Middle frontal gyrus (tissue), 1 donor: ENCODE measurements around the gene SIX1.

Experiments used
- DNase-seq: peaks from one replicate; pipeline ENCODE4 v3.0.0-alpha.2; 2015; ENCODE audit warnings: low spot score; ENCODE audit errors: extremely low spot score

The SIX1 gene

GRCh38 chr14:60643141-60643462, 6.2 kb downstream of the SIX1 start:
- DNase-seq = no peak

DNA sequence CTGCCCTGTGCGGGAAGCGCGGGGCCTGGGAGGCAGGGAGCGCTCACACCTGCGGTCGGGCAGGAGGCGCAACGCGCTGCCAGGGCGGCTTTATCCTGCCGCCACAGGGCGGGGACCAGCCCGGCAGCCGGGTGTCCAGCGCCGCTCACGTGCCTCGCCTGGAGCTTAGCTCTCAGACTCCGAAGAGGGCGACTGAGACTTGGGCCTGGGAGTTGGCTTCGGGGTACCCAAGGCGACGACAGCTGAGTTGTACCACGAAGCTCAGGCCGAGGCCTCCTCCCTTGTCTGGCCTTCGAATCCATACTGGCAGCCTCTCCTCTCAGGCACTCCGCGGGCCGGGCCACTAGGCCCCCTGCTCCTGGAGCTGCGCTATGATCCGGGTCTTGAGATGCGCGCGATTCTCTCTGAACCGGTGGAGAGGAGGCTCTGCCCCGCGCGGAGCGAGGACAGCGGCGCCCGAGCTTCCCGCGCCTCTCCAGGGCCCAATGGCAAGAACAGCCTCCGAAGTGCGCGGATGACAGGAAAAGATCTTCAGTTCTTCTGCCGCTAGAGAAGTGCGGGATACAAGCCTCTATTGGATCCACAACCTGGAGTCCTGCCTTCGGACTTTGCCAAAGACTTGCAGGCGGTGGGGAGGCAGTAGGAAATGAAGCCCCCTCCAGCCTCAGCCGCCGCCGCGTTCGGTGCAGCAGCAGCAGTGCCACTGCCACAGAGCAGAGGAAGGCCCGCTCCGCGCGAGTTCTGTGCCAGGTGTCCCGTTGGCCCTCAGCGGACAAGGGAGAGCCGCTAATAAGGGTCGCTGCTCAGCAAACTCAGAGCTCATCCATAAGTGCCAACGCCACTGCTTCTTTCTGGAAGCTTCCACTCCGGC, 6.8 kb downstream of the SIX1 start:
- DNase-seq = no peak

DNA sequence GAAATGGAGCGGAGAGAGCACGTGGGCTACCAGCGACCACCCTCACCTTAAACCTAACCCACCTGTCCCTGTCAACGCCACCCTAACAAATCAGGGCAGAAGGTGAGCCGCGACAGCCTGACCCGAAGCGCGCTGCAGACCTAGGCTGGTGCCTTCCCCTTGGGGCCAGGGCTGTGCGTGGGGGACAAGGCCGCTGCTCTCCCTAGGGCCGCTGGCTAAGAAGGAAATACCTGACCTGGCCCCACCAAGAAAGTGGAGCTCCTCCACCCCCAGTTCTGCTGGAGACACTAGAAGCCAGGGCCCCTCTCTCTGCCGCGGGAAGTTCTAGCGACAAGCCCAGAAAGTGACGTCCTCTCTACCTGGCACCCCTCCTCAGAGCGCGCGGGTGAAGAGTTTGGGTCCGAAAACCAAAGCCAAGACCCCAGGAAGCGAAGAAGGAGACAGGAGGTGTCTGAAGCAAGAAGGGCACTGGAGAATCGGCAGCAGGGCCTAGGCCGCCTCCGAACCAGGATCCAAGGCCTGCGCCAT, 7.5 kb downstream of the SIX1 start:
- no peak for DNase-seq

- DNase-seq = no peak
These were observed 8.2 kb downstream of the SIX1 start for GRCh38 chr14:60640859-60641741.

GRCh38 chr14:60639674-60640073, 9.6 kb downstream of the SIX1 start:
- no peak for DNase-seq

GRCh38 chr14:60637479-60638315, 11.6 kb downstream of the SIX1 start:
- DNase-seq = no peak

DNA sequence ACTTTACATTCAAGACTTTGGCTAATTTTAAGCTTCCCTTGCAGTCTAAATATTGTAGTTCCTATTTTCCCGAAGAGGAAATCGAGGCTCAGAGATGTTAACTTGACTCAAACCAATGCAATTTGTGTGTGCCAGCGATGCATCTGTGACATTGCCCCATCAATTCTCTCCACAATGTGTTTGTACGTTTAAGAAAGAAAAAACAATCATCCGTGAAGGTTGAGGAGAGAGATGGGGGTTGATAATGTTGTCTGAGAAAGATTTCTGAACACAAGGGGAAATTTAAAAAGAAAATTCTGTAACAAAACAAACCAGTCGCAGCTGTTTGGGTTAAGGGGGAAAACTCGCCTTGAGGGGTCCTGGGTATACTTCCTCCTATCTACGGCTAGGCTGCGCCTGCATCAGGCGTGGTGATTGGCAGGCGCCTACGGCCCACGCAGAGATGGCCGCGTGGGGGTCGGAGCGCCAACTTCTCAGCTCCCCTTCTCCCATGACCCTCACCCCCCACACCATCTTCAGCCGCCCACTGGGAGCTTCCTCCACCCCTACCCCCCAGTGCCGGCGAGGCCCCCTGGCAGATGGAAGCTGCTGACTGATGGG, 12.3 kb downstream of the SIX1 start:
- no peak for DNase-seq

DNA sequence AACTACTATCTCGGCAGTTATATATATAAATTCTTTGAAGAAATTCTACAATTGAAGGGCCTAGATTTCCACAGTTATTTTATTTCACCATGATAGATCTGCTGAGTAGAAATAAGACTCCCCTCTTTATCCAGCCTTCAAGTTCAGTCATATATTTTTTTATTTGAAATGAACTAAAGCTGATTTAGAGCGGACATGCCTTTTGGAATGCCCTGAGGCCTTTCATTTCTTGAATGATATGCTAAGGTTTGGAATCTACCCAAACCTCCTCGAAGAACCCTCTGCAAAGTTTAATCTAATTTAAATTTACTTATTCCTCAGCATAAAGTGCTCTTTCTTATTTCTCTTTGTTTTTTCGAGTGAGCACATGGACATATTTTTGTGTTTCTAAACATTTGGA, 15.1 kb downstream of the SIX1 start:
- no peak for DNase-seq

- DNase-seq = no peak
These were observed 16.5 kb downstream of the SIX1 start for GRCh38 chr14:60632777-60633176.

DNA sequence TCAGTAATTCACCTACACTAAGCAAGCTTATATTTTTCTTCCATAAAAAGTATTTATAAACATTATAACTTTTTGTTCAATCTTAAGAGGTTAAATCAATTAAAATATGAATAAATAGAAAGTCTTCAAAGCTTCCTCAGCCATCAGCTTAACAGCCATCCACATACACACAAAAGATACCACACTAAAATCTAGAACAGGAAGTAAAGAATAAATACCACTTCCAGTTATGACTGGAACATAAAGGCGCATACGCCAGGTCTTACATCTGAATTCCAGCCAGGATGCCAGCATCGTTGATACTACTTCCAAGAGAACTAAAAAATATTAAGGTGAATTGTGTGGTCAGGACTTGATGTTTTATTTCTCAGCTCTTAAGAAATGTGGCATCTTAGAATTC, 17.0 kb downstream of the SIX1 start:
- DNase-seq = no peak

DNA sequence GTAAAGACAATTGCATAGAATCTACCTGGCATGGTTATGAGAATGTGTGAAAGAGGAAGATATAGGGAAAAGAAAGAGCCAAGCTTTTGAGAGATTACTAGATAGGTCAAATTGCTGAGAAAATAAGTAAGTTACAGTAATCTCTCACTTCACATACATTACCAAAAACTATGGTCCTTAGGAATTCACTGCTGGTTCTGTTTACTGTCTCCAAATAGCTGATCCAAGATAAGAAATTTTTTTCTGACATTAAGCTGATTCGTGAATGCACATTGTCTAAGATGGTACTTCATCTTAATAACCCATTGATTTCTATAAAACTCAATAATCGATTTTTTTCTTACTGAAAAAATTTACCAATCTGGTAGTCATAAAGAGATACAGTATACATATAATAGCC, 17.4 kb downstream of the SIX1 start:
- DNase-seq = no peak

- no peak for DNase-seq
These were observed 19.1 kb downstream of the SIX1 start for GRCh38 chr14:60630129-60630528.

DNA sequence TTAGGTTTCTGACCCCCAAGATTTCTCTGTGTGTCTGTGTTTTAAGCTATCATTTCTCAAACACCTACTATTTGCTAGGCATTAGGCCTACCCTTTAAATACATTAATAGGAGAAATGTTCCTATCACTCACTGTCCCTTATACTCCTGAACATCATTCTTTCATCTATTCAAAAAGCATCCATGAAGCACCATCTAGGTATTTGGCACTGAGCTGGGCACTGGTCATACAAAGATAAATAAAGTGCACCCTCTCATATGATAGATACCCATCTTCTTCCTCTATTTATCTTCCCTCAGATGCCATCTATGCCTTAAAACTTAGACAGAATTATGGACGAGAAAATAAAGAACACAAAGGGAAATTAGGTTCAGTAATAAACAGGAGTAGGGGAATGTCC, 20.4 kb downstream of the SIX1 start:
- no peak for DNase-seq

DNA sequence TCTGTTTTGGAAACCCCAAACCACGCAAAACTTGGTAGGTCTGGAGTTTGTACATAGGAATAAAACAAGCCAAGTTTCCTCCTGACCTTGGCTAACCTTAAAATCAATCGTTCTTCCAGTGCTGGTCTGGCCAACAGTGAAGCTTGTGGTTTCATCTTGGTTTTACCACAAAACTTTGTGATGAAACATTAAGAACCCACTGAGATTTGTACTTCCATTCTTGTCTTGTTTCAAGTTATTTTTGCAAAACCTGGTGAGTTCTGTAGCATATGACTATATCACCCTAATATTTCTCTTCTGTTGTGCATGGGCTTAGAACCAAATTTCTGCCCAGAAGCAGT, 26.4 kb downstream of the SIX1 start:
- no peak for DNase-seq

DNA sequence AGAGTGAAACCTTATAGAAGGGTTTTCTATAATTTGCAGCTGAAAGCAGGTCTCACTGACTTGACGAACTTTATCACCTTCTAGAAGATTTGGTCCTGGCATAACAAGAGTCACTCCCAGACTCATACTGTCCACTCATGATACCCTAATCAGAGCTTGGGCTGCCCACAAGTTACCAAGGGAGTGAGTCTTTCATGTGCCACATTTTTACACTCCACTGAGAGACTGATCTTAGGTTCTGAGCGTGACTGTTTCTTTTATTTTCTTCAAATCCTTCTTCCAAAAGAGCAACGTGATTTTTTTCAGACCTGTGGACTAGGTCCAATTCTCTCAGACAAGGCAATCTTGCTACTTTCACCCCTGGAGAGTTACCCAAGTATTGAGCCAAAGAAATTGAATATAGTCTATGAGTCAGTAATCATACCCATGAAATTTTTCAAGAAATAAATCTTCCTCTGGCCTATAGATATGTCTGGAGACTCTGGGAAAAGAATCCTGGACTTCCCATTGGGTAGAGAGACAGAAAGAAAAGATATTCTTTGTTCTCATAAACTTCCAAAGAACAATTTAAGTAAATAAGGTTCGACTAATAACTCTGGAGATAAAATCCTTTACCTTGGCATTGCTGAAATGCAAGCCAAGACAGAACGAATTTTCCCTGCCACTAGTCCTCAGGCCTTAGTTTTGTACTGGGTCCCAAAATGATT, 26.9 kb downstream of the SIX1 start:
- no peak for DNase-seq

GRCh38 chr14:60621386-60621785, 27.9 kb downstream of the SIX1 start:
- DNase-seq = no peak

GRCh38 chr14:60618241-60618640, 31.0 kb downstream of the SIX1 start:
- no peak for DNase-seq

GRCh38 chr14:60616461-60616959, 32.8 kb downstream of the SIX1 start:
- DNase-seq = no peak

GRCh38 chr14:60602291-60602690, 47.0 kb downstream of the SIX1 start:
- no peak for DNase-seq

GRCh38 chr14:60599727-60600126, 49.5 kb downstream of the SIX1 start:
- DNase-seq = no peak
